Glutamatergic neuron (in vitro differentiated cells): ENCODE results near the gene MERTK. TPM values are rescaled to one million over a fixed set of nuclear protein-coding genes. Genes with fewer than 3 reads are reported as not detected.

Experiments used
- DNase-seq: peaks from one replicate; pipeline ENCODE4 v3.0.0; 2022
- H3K27ac Mint-ChIP-seq: one replicate; pipeline ENCODE4 v1.8.0; 2020; ENCODE audit warnings: mild to moderate bottlenecking, mixed read lengths, inconsistent platforms; ENCODE audit not compliant: unreplicated experiment
- H3K27me3 Mint-ChIP-seq: one replicate; pipeline ENCODE4 v1.8.0; 2020; ENCODE audit warnings: mild to moderate bottlenecking, moderate library complexity, mixed read lengths, inconsistent platforms; ENCODE audit not compliant: unreplicated experiment
- H3K36me3 Mint-ChIP-seq: one replicate; pipeline ENCODE4 v1.8.0; 2020; ENCODE audit warnings: mild to moderate bottlenecking, mixed read lengths, inconsistent platforms; ENCODE audit not compliant: unreplicated experiment
- H3K4me1 Mint-ChIP-seq: one replicate; pipeline ENCODE4 v1.8.0; 2020; ENCODE audit warnings: mild to moderate bottlenecking, low read depth, mixed read lengths, inconsistent platforms; ENCODE audit not compliant: unreplicated experiment
- H3K4me3 Mint-ChIP-seq: one replicate; pipeline ENCODE4 v1.8.0; 2020; ENCODE audit warnings: mild to moderate bottlenecking, mixed read lengths, inconsistent platforms; ENCODE audit not compliant: unreplicated experiment
- H3K9me3 Mint-ChIP-seq: one replicate; pipeline ENCODE4 v1.8.0; 2020; ENCODE audit warnings: mild to moderate bottlenecking, moderate library complexity, mixed read lengths, inconsistent platforms; ENCODE audit not compliant: unreplicated experiment
- CTCF ChIP-seq: fragments of 200-600 bp; sonication (generic); IDR thresholded peaks from one replicate; pipeline ENCODE4 v1.5.0; 2021; ENCODE audit not compliant: partially characterized antibody, unreplicated experiment
- total RNA-seq: library from RNA; stranded (reverse); fragmentation: NEBNext Ultra II Directional; extraction: Animal tissue kit (Norgen Biotek cat#: 25700); gene quantifications from one replicate; pipeline ENCODE4 v1.2.1, GENCODE V29; 2021; ENCODE audit not compliant: unreplicated experiment

Gene MERTK
- total RNA-seq, 1 donor from 2014 or later, result 2.3 TPM

DNA sequence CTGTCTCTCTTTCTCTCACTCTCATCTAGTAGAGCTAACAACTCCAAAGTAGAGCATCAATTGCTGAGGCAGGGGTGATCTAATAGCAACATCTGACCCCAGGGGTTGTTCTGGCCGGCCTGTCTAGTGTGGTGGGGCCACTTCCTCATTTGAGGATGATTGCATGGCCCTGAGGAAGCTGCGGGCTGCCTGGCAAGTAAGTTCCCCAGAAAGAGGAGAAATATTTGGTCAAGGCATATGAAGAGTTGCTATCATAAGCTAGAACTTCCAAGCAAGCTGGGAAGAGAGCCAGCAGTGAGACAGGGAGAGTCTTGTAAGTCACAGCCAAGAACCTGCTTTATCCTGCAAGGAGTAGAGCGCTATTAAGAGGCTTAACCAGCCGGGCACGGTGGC lies 105.8 kb downstream of the MERTK start:
- H3K27me3 Mint-ChIP-seq, result no peaks in the 10 kb centered on the region

DNA sequence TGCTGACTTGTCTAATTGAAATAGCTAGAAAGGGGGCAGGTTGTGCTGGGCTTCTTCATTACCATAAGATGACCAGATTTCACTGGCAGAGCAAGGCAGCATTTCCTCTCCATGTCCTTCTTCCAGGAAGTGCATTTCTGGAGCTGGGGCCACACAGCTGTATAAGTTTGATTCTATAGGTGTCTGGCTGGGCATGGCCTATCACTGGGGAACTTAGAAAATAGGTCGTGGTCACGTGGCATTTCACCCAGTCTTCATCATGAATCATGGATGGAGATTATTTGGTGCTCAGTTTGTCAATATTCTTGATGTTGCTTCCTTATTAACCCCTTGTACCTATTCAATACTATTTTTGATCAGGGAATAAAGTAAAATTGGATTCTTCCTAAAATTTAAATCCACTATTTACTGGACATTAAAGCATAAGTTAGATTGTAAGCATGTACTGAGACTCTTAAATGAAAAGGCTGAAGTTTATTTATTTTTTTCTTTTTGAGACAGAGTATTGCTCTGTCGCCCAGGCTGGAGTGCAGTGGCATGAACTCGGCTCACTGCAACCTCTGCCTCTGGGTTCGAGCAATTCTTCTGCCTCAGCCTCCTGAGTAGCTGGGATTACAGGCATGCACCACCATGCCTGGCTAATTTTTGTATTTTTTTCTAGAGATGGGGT lies 107.1 kb downstream of the MERTK start:
- H3K27ac Mint-ChIP-seq, result no peak overlapping the region
- H3K9me3 Mint-ChIP-seq, result no peaks in the 10 kb centered on the region
- H3K36me3 Mint-ChIP-seq, result no peaks in the 10 kb centered on the region

More for the DNA sequence above, 105.8 kb downstream of the MERTK start:
- DNase-seq, result no peak
- H3K4me1 Mint-ChIP-seq, result no peaks in the 10 kb centered on the region
- TF ChIP-seq CTCF, result no peak
- H3K36me3 Mint-ChIP-seq, result no peaks in the 10 kb centered on the region
- H3K27ac Mint-ChIP-seq, result no peak overlapping the region
- H3K9me3 Mint-ChIP-seq, result no peaks in the 10 kb centered on the region
- H3K4me3 Mint-ChIP-seq, result no peak overlapping the region

GRCh38 chr2:112006076-112006410 lies 107.6 kb downstream of the MERTK start:
- no peak for DNase-seq
- no peaks in the 10 kb centered on the region for H3K9me3 Mint-ChIP-seq
- no peak for TF ChIP-seq CTCF
- no peak overlapping the region for H3K4me3 Mint-ChIP-seq
- no peak overlapping the region for H3K27ac Mint-ChIP-seq
- no peaks in the 10 kb centered on the region for H3K36me3 Mint-ChIP-seq
- no peaks in the 10 kb centered on the region for H3K4me1 Mint-ChIP-seq
- H3K27me3 Mint-ChIP-seq, result no peaks in the 10 kb centered on the region

More for the DNA sequence above, 107.1 kb downstream of the MERTK start:
- TF ChIP-seq CTCF, result no peak
- Mint-ChIP-seq H3K4me3 (no peak overlapping the region), H3K4me1 (no peaks in the 10 kb centered on the region), H3K27me3 (no peaks in the 10 kb centered on the region)
- no peak for DNase-seq

GRCh38 chr2:112007493-112007892 lies 109.1 kb downstream of the MERTK start:
- Mint-ChIP-seq H3K9me3 (peaks cover 1% of the 10 kb centered on the region), H3K27ac (no peak overlapping the region), H3K36me3 (no peaks in the 10 kb centered on the region), H3K4me3 (no peak overlapping the region), H3K4me1 (no peaks in the 10 kb centered on the region), H3K27me3 (no peaks in the 10 kb centered on the region)
- DNase-seq, result no peak
- no peak for TF ChIP-seq CTCF

- Mint-ChIP-seq H3K4me3 (no peak overlapping the region), H3K9me3 (peaks cover 1% of the 10 kb centered on the region), H3K27ac (no peak overlapping the region), H3K36me3 (no peaks in the 10 kb centered on the region), H3K27me3 (no peaks in the 10 kb centered on the region), H3K4me1 (no peaks in the 10 kb centered on the region)
- TF ChIP-seq CTCF, result no peak
- no peak for DNase-seq
Measured at GRCh38 chr2:112008910-112009485, 110.6 kb downstream of the MERTK start.
